Measurements from ENCODE around the gene SDHAF2.
A peak's percentile ranks its signal among the peaks of the same experiment; 100 is the strongest.
"Not testable (repeated sequence)": the region's sequence is repeated elsewhere in the genome, so short reads cannot be mapped to it uniquely, and the experiment has no call there.

The SDHAF2 gene

GRCh38 chr11:61425367-61426131 lies 4.4 kb upstream of the SDHAF2 start:
- DNase-seq: no peak

GRCh38 chr11:61429346-61429690 lies 606 bp upstream of the SDHAF2 start:
- DNase-seq: peak; percentile 81

- DNase-seq: not testable (repeated sequence)
Observed at GRCh38 chr11:61430839-61431238, 915 bp downstream of the SDHAF2 start.

- no peak for DNase-seq
Observed at GRCh38 chr11:61437496-61437895, 7.6 kb downstream of the SDHAF2 start.

- DNase-seq: no peak
Observed at GRCh38 chr11:61439615-61440014, 9.7 kb downstream of the SDHAF2 start.

- DNase-seq: no peak
Observed at GRCh38 chr11:61442616-61443015, 12.7 kb downstream of the SDHAF2 start.

- no peak for DNase-seq
Observed at GRCh38 chr11:61445516-61445915, 15.6 kb downstream of the SDHAF2 start.

GRCh38 chr11:61446211-61446651 lies 16.3 kb downstream of the SDHAF2 start:
- DNase-seq: peak; percentile 62

- no peak for DNase-seq
Observed at GRCh38 chr11:61447601-61448551, 18.0 kb downstream of the SDHAF2 start.

GRCh38 chr11:61448552-61448927 lies 18.6 kb downstream of the SDHAF2 start:
- DNase-seq: no peak

GRCh38 chr11:61452825-61453224 lies 22.9 kb downstream of the SDHAF2 start:
- DNase-seq: no peak

- no peak for DNase-seq
Observed at GRCh38 chr11:61453695-61454094, 23.8 kb downstream of the SDHAF2 start.

- DNase-seq: no peak
Observed at GRCh38 chr11:61454520-61454919, 24.6 kb downstream of the SDHAF2 start.

- DNase-seq: no peak
Observed at GRCh38 chr11:61460474-61460881, 30.6 kb downstream of the SDHAF2 start.

- DNase-seq: no peak
Observed at GRCh38 chr11:61460986-61461385, 31.1 kb downstream of the SDHAF2 start.

- DNase-seq: not testable (repeated sequence)
Observed at GRCh38 chr11:61467602-61468001, 37.7 kb downstream of the SDHAF2 start.

- DNase-seq: no peak
Observed at GRCh38 chr11:61468002-61468401, 38.1 kb downstream of the SDHAF2 start.

GRCh38 chr11:61472282-61472681 lies 42.4 kb downstream of the SDHAF2 start:
- DNase-seq: no peak

GRCh38 chr11:61472868-61473267 lies 42.9 kb downstream of the SDHAF2 start:
- DNase-seq: no peak

- DNase-seq: no peak
Observed at GRCh38 chr11:61473370-61474012, 43.6 kb downstream of the SDHAF2 start.

GRCh38 chr11:61474013-61474643 lies 44.2 kb downstream of the SDHAF2 start:
- DNase-seq: no peak

- DNase-seq: no peak
Observed at GRCh38 chr11:61475433-61475832, 45.5 kb downstream of the SDHAF2 start.

GRCh38 chr11:61476371-61476770 lies 46.4 kb downstream of the SDHAF2 start:
- no peak for DNase-seq

All from CD4-positive, alpha-beta T cell treated with Interleukin-6 for 4 hours (primary cell).